Activated B cell treated with CpG ODN at 0.5 μM for 24 hours (primary cell): Measurements from ENCODE around the gene PRKAG2. TPM values are rescaled to one million over a fixed set of nuclear protein-coding genes. Genes with fewer than 3 reads are reported as not detected.

Experiments
- ATAC-seq: fragments of 200-7000 bp; cut with Tn5 transposase; one replicate; pipeline ENCODE4 v1.10.0; 2021; ENCODE audit warnings: low read depth, mild to moderate bottlenecking, moderate library complexity
- CTCF ChIA-PET: fragments of 350-600 bp; sonication (Branson Sonifier 250); formaldehyde crosslinking; loops from one replicate; lab custom pipeline; 2021; ENCODE audit warnings: antibody characterized with exemption; lab: Charles Lee
- POLR2A ChIA-PET: fragments of 350-600 bp; sonication (Branson Sonifier 250); formaldehyde crosslinking; loops from one replicate; lab custom pipeline; 2021; ENCODE audit warnings: antibody characterized with exemption; lab: Charles Lee
- DNase-seq: peaks from one replicate; pipeline ENCODE4 v3.0.0; 2022
- H3K27ac Mint-ChIP-seq: one replicate; pipeline ENCODE4 v1.8.0; 2020; ENCODE audit warnings: mixed read lengths
- H3K27me3 Mint-ChIP-seq: one replicate; pipeline ENCODE4 v1.8.0; 2021; ENCODE audit warnings: mixed read lengths
- H3K36me3 Mint-ChIP-seq: one replicate; pipeline ENCODE4 v1.8.0; 2021; ENCODE audit warnings: low read depth, mixed read lengths
- H3K4me1 Mint-ChIP-seq: one replicate; pipeline ENCODE4 v1.8.0; 2021; ENCODE audit warnings: mixed read lengths
- H3K4me3 Mint-ChIP-seq: one replicate; pipeline ENCODE4 v1.8.0; 2020; ENCODE audit warnings: mild to moderate bottlenecking, mixed read lengths
- H3K9me3 Mint-ChIP-seq: one replicate; pipeline ENCODE4 v1.8.0; 2020; ENCODE audit warnings: mixed read lengths
- CTCF ChIP-seq: fragments of 200-600 bp; IDR thresholded peaks from one replicate; pipeline ENCODE4 v1.8.0; 2022; ENCODE audit warnings: antibody characterized with exemption, mild to moderate bottlenecking
- intact Hi-C: fragments of 100-400 bp; cut with micrococcal nuclease; formaldehyde crosslinking; loops from one replicate; pipeline ENCODE4 v1.15.1; 2024
- total RNA-seq: library from RNA; stranded (reverse); gene quantifications from 2 replicates; pipeline ENCODE4 v1.2.3, GENCODE V29; 2022

PRKAG2 gene
- total RNA-seq, 1 donor from 2014 or later = 19.7 TPM

DNA sequence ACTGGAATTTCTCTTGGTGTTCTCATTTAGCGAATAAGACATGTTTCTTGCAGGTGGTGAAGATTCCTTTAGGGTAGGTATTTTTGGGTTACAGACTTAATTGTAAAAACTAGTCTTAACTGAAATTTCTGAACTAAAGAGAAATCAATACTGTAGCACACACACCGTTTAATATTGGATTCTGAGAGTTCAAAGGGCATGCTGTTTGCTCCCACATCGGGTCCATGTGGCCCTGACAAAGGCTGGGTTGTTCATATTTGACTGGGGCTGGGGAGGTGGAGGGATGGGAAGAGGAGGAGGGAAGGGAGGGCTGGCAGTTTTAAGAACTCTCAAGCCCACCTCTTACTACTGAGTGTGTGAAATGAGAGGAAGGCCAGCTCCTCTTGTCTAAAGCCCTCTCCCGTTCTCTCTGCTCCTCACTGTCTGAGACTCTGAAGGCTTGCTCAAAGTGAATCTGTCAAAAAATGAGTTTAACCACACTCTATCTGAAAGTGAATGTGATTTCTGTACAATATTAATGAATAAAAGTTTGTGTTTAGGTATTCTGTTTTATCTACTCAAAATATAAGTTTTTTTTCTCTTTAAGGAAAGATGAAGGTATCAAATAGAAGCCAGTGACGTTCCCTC lies 317.2 kb downstream of the PRKAG2 start:
- no peaks in the 10 kb centered on the region for H3K4me1 Mint-ChIP-seq
- ChIA-PET POLR2A (no interaction called here), CTCF (no interaction called here)
- H3K27ac Mint-ChIP-seq = no peak overlapping the region
- DNase-seq = no peak
- intact Hi-C loops = loop anchor here (2.0 kb wide), 1 partner anchor 41 kb away; the partner anchor contains the start of gene RHEB
- no peak overlapping the region for H3K4me3 Mint-ChIP-seq
- H3K36me3 Mint-ChIP-seq = peaks cover 68% of the 10 kb centered on the region
- TF ChIP-seq CTCF = no peak
- no peak for ATAC-seq
- no peaks in the 10 kb centered on the region for H3K9me3 Mint-ChIP-seq
- no peaks in the 10 kb centered on the region for H3K27me3 Mint-ChIP-seq

DNA sequence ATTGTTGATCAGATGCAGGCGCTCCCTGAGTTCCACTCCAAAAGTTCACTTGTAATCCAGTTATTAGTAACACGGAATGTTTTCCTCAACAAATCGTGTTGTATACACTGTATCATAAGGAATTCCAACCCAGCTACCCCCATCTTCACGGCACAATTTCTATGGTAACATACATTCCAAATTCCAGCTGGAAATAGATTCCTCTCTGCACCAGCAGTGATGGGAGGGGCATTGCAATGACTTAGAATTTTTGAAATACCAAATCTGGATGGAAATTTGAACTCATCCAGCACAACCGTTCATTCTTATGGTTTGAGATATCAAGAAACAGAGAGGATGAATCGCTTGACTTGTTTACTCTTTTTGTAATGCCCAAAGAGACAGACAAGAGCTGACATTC lies 318.3 kb downstream of the PRKAG2 start:
- Mint-ChIP-seq H3K36me3 (peaks cover 58% of the 10 kb centered on the region), H3K4me3 (no peak overlapping the region), H3K4me1 (no peaks in the 10 kb centered on the region), H3K9me3 (no peaks in the 10 kb centered on the region), H3K27ac (no peak overlapping the region), H3K27me3 (no peaks in the 10 kb centered on the region)
- TF ChIP-seq CTCF = no peak
- POLR2A ChIA-PET = no interaction called here
- DNase-seq (no peak), ATAC-seq (no peak)
- intact Hi-C loops = no loop called here
- CTCF ChIA-PET = no interaction called here

GRCh38 chr7:151556592-151556991 lies 320.3 kb downstream of the PRKAG2 start:
- Mint-ChIP-seq H3K27me3 (no peaks in the 10 kb centered on the region), H3K36me3 (peaks cover 49% of the 10 kb centered on the region), H3K4me1 (no peaks in the 10 kb centered on the region), H3K27ac (no peak overlapping the region), H3K9me3 (no peaks in the 10 kb centered on the region), H3K4me3 (no peak overlapping the region)
- intact Hi-C loops = no loop called here
- POLR2A ChIA-PET = no interaction called here
- no peak for DNase-seq
- TF ChIP-seq CTCF = no peak
- no peak for ATAC-seq
- CTCF ChIA-PET = no interaction called here

DNA sequence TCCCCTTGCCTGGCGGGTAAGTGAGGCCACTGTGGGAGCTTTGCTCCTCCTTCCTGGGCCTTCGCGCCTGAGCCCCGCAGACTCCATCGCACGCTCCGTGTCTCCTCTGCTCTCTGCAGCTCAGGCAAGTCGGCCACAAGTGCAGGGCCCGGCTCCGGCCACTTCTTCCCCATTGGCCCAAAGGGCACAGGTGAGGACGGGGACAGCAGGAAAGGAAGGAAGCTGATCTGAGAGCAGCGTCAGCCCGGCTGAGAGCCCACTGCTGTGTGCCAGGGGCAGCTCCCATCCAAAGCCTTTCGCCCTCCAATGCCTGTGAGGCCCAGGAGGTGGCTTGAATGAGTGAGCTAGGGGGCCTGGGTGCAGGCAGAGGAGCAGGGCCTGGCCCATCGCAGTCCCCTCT lies 323.6 kb downstream of the PRKAG2 start:
- Mint-ChIP-seq H3K27ac (no peak overlapping the region), H3K36me3 (peaks cover 18% of the 10 kb centered on the region), H3K9me3 (no peaks in the 10 kb centered on the region), H3K4me1 (no peaks in the 10 kb centered on the region), H3K27me3 (peaks cover 4% of the 10 kb centered on the region), H3K4me3 (no peak overlapping the region)
- DNase-seq (no peak), ATAC-seq (no peak)
- TF ChIP-seq CTCF = no peak
- ChIA-PET CTCF (no interaction called here), POLR2A (interaction anchor here (0.6 kb wide), 1 partner anchor 196 kb away, joined by 6 read pairs; no protein-coding TSS in a partner anchor)
- intact Hi-C loops = no loop called here

- Mint-ChIP-seq H3K27ac (no peak overlapping the region), H3K36me3 (peaks cover 13% of the 10 kb centered on the region), H3K4me3 (no peak overlapping the region), H3K27me3 (peaks cover 10% of the 10 kb centered on the region), H3K4me1 (no peaks in the 10 kb centered on the region), H3K9me3 (no peaks in the 10 kb centered on the region)
- ChIA-PET CTCF (no interaction called here), POLR2A (interaction anchor here (0.6 kb wide), 1 partner anchor 195 kb away, joined by 6 read pairs; no protein-coding TSS in a partner anchor)
- DNase-seq (no peak), ATAC-seq (no peak)
- intact Hi-C loops = no loop called here
- no peak for TF ChIP-seq CTCF
Observed at GRCh38 chr7:151552352-151553028, 324.4 kb downstream of the PRKAG2 start.
